ENCODE data around the gene KLHL26. TPM values are rescaled to one million over a fixed set of nuclear protein-coding genes. Genes with fewer than 3 reads are reported as not detected.

KLHL26 gene
- total and polyA plus RNA-seq, 2 of the 4 experiments (the other 2 are of a cell fraction), result 2.2 to 4.7 TPM

DNA sequence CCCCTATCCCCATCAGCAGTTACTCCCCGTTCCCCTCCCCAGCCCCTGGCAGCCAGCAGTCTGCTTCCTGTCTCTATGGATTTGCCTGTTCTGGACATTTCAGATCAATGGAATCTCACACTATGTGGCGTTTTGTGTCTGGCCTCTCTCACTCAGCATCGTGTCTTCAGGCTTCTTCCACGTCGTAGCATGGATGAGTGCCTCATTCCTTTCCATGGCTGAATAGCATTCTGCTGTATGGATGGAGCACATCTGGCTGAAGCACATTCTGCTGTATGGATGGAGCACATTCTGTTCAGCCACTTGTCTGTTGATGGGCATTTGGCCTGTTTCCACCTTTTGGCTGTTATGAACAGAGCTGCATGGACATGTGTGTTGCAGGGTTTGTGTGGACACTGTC is 76.2 kb downstream of the KLHL26 start:
- Histone ChIP-seq H3K9me1 (ENCODE audit: insufficient read depth, low read length) (peaks cover 3% of the 10 kb centered on the region; the same call in 1 of the 2 replicates), H2BK20ac (ENCODE audit: low read depth, low read length) (no peak overlapping the region), H3K36me3 (ENCODE audit: control insufficient read depth, insufficient read depth, low read length) (no peaks in the 10 kb centered on the region), H2BK15ac (ENCODE audit: low read depth, low read length) (no peak overlapping the region), H3K18ac (ENCODE audit: low read depth, low read length) (no peak overlapping the region), H3K4me1 (ENCODE audit: control insufficient read depth, insufficient read depth, low read length) (peaks cover 11% of the 10 kb centered on the region; the same call in 1 of the 2 replicates), H3K79me1 (ENCODE audit: low read depth in 1 of 2, low read length in 2 of 2) (peaks cover 7 to 14% of the 10 kb centered on the region in 2 experiments; a peak in 3 of 4 replicates), H2AFZ (replicated peaks; ENCODE audit: low read length, poor library complexity) (no peak overlapping the region), H3K4ac (ENCODE audit: low read depth, low read length) (no peak overlapping the region), H3K23ac (ENCODE audit: low read depth, low read length) (0 out of 2 replicates have a peak overlapping the region, but pooled peaks have one; percentile 31), H4K91ac (ENCODE audit: insufficient read depth, low read depth, low read length) (no peak overlapping the region), H2BK120ac (ENCODE audit: low read depth, low read length) (no peak overlapping the region), H4K8ac (ENCODE audit: low read depth in 2 of 2, low read length in 2 of 2) (no peak overlapping the region), H3K27me3 (ENCODE audit: control insufficient read depth, insufficient read depth, low read length) (no peaks in the 10 kb centered on the region), H2AK5ac (ENCODE audit: low read depth, low read length) (no peak overlapping the region), H2AK9ac (replicated peaks; ENCODE audit: low read depth, low read length, poor library complexity) (no peak overlapping the region), H3K27ac (ENCODE audit: insufficient read depth, low read length) (no peak overlapping the region), H3K4me2 (ENCODE audit: low read depth, low read length) (no peak overlapping the region), H2BK5ac (ENCODE audit: low read depth, low read length, poor library complexity, severe bottlenecking) (no peak overlapping the region), H4K20me1 (ENCODE audit: insufficient read depth, low read length) (peaks cover 45% of the 10 kb centered on the region), H4K5ac (ENCODE audit: low read depth, low read length) (no peak overlapping the region), H3K56ac (ENCODE audit: extremely low read depth, insufficient read depth, low read length) (no peak overlapping the region), H3K14ac (replicated peaks; ENCODE audit: low read depth, low read length) (0 out of 2 replicates have a peak overlapping the region, but pooled peaks have one; percentile 25), H3K4me3 (ENCODE audit: insufficient read depth, low read depth, low read length) (no peak overlapping the region), H3K9me3 (ENCODE audit: control insufficient read depth, insufficient read depth, low read length) (no peaks in the 10 kb centered on the region), H3K9ac (ENCODE audit: low read depth, low read length) (no peak overlapping the region)
- DNase-seq (peak; percentile 31), ATAC-seq (ENCODE audit: low read depth) (peak; percentile 32; the same call in 1 of the 2 replicates)
- no TSS peak for BruUV-seq (replicated peaks)
- 24% methylated on average over 3 of the region's 5 CpGs; no CpG with 5 or more reads in 1 of the 2 experiments for WGBS, 2 experiments (ENCODE audit: extremely low coverage in 2 of 2, insufficient read length in 1 of 2)
- POLR2A ChIA-PET (ENCODE audit: unreplicated experiment), result no interaction called here
- in situ Hi-C loops (cut with MboI; ENCODE audit: low sequenced_read_pairs) (no loop called here), intact Hi-C loops (cut with micrococcal nuclease) (no loop called here), dilution Hi-C loops (cut with HindIII; ENCODE audit: low sequenced_read_pairs, unreplicated experiment) (no loop called here)
- no peak for TF ChIP-seq MXI1 (IDR thresholded peaks at IDR 0.05; ENCODE audit: borderline replicate concordance, low read depth, low read length)
- TF ChIP-seq, protein P1, sequence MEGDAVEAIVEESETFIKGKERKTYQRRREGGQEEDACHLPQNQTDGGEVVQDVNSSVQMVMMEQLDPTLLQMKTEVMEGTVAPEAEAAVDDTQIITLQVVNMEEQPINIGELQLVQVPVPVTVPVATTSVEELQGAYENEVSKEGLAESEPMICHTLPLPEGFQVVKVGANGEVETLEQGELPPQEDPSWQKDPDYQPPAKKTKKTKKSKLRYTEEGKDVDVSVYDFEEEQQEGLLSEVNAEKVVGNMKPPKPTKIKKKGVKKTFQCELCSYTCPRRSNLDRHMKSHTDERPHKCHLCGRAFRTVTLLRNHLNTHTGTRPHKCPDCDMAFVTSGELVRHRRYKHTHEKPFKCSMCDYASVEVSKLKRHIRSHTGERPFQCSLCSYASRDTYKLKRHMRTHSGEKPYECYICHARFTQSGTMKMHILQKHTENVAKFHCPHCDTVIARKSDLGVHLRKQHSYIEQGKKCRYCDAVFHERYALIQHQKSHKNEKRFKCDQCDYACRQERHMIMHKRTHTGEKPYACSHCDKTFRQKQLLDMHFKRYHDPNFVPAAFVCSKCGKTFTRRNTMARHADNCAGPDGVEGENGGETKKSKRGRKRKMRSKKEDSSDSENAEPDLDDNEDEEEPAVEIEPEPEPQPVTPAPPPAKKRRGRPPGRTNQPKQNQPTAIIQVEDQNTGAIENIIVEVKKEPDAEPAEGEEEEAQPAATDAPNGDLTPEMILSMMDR (conservative IDR thresholded peaks at IDR 0.05; ENCODE audit: low read depth, low read length), result no peak
- no peak for TF ChIP-seq BHLHE40 (IDR thresholded peaks at IDR 0.05; ENCODE audit: low read depth, low read length)
- TF ChIP-seq MAZ (IDR thresholded peaks at IDR 0.05; ENCODE audit: borderline replicate concordance, low read depth, low read length), result no peak
- no peak for TF ChIP-seq FOS (IDR thresholded peaks at IDR 0.05; ENCODE audit: low read depth, low read length)
- no peak for TF ChIP-seq CEBPB (IDR thresholded peaks at IDR 0.05; ENCODE audit: low read depth, low read length)
- no peak for TF ChIP-seq SMC3 (IDR thresholded peaks at IDR 0.05; ENCODE audit: low read depth, low read length)
- no peak for TF ChIP-seq POLR2A (IDR thresholded peaks at IDR 0.05; ENCODE audit: low read depth, low read length)
- TF ChIP-seq, protein P2, sequence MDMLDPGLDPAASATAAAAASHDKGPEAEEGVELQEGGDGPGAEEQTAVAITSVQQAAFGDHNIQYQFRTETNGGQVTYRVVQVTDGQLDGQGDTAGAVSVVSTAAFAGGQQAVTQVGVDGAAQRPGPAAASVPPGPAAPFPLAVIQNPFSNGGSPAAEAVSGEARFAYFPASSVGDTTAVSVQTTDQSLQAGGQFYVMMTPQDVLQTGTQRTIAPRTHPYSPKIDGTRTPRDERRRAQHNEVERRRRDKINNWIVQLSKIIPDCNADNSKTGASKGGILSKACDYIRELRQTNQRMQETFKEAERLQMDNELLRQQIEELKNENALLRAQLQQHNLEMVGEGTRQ (IDR thresholded peaks at IDR 0.05; ENCODE audit: low read depth, low read length), result no peak
- TF ChIP-seq RCOR1 (IDR thresholded peaks at IDR 0.05; ENCODE audit: insufficient replicate concordance, low read length), result no peak
- TF ChIP-seq, protein P3, sequence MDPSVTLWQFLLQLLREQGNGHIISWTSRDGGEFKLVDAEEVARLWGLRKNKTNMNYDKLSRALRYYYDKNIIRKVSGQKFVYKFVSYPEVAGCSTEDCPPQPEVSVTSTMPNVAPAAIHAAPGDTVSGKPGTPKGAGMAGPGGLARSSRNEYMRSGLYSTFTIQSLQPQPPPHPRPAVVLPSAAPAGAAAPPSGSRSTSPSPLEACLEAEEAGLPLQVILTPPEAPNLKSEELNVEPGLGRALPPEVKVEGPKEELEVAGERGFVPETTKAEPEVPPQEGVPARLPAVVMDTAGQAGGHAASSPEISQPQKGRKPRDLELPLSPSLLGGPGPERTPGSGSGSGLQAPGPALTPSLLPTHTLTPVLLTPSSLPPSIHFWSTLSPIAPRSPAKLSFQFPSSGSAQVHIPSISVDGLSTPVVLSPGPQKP (IDR thresholded peaks at IDR 0.05; ENCODE audit: borderline replicate concordance, low read depth, low read length), result no peak
- TF ChIP-seq RFX5 (IDR thresholded peaks at IDR 0.05; ENCODE audit: low read depth, low read length), result no peak
- TF ChIP-seq MAFK (IDR thresholded peaks at IDR 0.05; ENCODE audit: low read depth, low read length), result no peak
- no peak for TF ChIP-seq RAD21 (IDR thresholded peaks at IDR 0.05; ENCODE audit: low read length)
- TF ChIP-seq NFE2L2 (IDR thresholded peaks at IDR 0.05; ENCODE audit: low read depth, low read length), result no peak
- TF ChIP-seq CHD1 (IDR thresholded peaks at IDR 0.05; ENCODE audit: low read depth, low read length), result no peak
- CTCF ChIA-PET, result no interaction called here

Measured in IMR-90 (cell line).